ENCODE results near the gene WDFY2.

GRCh38 chr13:51557875-51558612 is 26.2 kb upstream of the WDFY2 start:
- TF ChIP-seq, protein P1, sequence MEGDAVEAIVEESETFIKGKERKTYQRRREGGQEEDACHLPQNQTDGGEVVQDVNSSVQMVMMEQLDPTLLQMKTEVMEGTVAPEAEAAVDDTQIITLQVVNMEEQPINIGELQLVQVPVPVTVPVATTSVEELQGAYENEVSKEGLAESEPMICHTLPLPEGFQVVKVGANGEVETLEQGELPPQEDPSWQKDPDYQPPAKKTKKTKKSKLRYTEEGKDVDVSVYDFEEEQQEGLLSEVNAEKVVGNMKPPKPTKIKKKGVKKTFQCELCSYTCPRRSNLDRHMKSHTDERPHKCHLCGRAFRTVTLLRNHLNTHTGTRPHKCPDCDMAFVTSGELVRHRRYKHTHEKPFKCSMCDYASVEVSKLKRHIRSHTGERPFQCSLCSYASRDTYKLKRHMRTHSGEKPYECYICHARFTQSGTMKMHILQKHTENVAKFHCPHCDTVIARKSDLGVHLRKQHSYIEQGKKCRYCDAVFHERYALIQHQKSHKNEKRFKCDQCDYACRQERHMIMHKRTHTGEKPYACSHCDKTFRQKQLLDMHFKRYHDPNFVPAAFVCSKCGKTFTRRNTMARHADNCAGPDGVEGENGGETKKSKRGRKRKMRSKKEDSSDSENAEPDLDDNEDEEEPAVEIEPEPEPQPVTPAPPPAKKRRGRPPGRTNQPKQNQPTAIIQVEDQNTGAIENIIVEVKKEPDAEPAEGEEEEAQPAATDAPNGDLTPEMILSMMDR (conservative IDR thresholded peaks at IDR 0.05), result no peak
- TF ChIP-seq EZH2 (IDR thresholded peaks at IDR 0.05; ENCODE audit: low read depth), result no peak

All from PC-9 (cell line).